Endodermal cell (in vitro differentiated cells): Measurements from ENCODE around the gene ACAP1. TPM values are rescaled to one million over a fixed set of nuclear protein-coding genes. Genes with fewer than 3 reads are reported as not detected.

ENCODE experiments used
- DNase-seq: peaks from one replicate; pipeline ENCODE4 v3.0.0-alpha.2; 2017
- H3K27ac ChIP-seq: 2 replicates; pipeline ENCODE4 v1.5.1; 2013; ENCODE audit warnings: mild to moderate bottlenecking, low read depth, low read length, moderate library complexity
- H3K27me3 ChIP-seq: 2 replicates; pipeline ENCODE4 v1.6.1; 2013; ENCODE audit warnings: mild to moderate bottlenecking, low read length, moderate library complexity; ENCODE audit not compliant: insufficient read depth, control insufficient read depth, poor library complexity, severe bottlenecking
- H3K36me3 ChIP-seq: 2 replicates; pipeline ENCODE4 v1.7.0; 2013; ENCODE audit warnings: mild to moderate bottlenecking, low read length, moderate library complexity; ENCODE audit not compliant: control insufficient read depth, insufficient read depth
- H3K4me1 ChIP-seq: one replicate; pipeline ENCODE4 v1.7.0; 2013; ENCODE audit warnings: low read length; ENCODE audit not compliant: control insufficient read depth, insufficient read depth
- H3K4me3 ChIP-seq: 2 replicates; pipeline ENCODE4 v1.5.1; 2013; ENCODE audit warnings: mild to moderate bottlenecking, low read length, moderate library complexity
- H3K9ac ChIP-seq: 2 replicates; pipeline ENCODE4 v1.6.1; 2013; ENCODE audit warnings: mild to moderate bottlenecking, low read length, moderate library complexity; ENCODE audit not compliant: poor library complexity, severe bottlenecking; ENCODE audit errors: extremely low read depth
- H3K9me3 ChIP-seq: 2 replicates; pipeline ENCODE4 v1.6.1; 2013; ENCODE audit warnings: mild to moderate bottlenecking, low read length, moderate library complexity; ENCODE audit not compliant: control insufficient read depth
- H3K27ac Mint-ChIP-seq: 2 replicates; pipeline ENCODE4 v1.8.0; 2020; ENCODE audit warnings: mixed read lengths
- H3K27me3 Mint-ChIP-seq: 2 replicates; pipeline ENCODE4 v1.8.0; 2021; ENCODE audit warnings: mild to moderate bottlenecking, mixed read lengths; ENCODE audit not compliant: insufficient read depth
- H3K36me3 Mint-ChIP-seq: 2 replicates; pipeline ENCODE4 v1.8.0; 2020; ENCODE audit warnings: low read depth, mixed read lengths
- H3K4me1 Mint-ChIP-seq: 2 replicates; pipeline ENCODE4 v1.8.0; 2020; ENCODE audit warnings: mixed read lengths
- H3K4me3 Mint-ChIP-seq: 2 replicates; pipeline ENCODE4 v1.8.0; 2020; ENCODE audit warnings: mild to moderate bottlenecking, moderate library complexity, mixed read lengths
- H3K9me3 Mint-ChIP-seq: 2 replicates; pipeline ENCODE4 v1.8.0; 2020; ENCODE audit warnings: mild to moderate bottlenecking, mixed read lengths
- WGBS, 2 experiments: methylation state at CpG; one replicate each; pipeline versions ENCODE4 v1.1.5 to v1.1.7; 2013; ENCODE audit warnings: missing lambda C conversion rate in 2 of 2, mixed read lengths in 1 of 2; ENCODE audit not compliant: insufficient coverage in 1 of 2, insufficient read length in 1 of 2; 5-methylcytosine and 5-hydroxymethylcytosine counted together
- total RNA-seq, 2 donors: library from RNA; stranded (reverse); fragmentation: NEBNext Ultra II Directional in 1 of 2; extraction: Animal tissue kit (Norgen Biotek cat#: 25700) in 1 of 2; gene quantifications; 2 replicates in 1 of 2; 3 replicates in 1 of 2; pipeline ENCODE4 v1.2.1, GENCODE V29; 2021
- TF ChIP-seq, protein P1 (sequence below): fragments of 200-600 bp; sonication (generic); conservative IDR thresholded peaks from 2 replicates; pipeline ENCODE4 v1.5.0; 2021; ENCODE audit warnings: antibody characterized with exemption, mild to moderate bottlenecking

The ACAP1 gene
- total RNA-seq, 2 donors from 2014 or later: 4.5 to 8.4 TPM

DNA sequence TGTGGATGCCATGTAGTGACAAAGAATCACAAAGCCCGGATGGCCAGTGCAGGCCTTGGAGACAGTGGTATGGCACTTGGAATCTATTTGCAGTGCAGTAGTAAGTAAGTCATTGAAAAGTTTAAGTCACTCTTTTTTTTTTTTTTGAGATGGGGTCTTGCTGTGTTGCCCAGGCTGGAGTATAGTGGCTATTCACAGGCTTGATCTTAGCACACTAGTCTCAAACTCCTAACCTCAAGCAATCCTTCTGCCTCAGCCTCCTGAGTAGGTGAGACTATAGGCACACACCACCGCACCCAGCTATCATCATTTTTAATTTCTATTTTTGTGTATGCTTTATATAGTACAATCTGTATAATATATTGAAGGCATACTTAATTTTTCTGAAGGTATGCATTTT is 62.3 kb downstream of the ACAP1 start:
- peaks cover 10% of the 10 kb centered on the region for H3K36me3 Mint-ChIP-seq
- Histone ChIP-seq H3K27me3 (no peaks in the 10 kb centered on the region), H3K9me3 (no peaks in the 10 kb centered on the region), H3K9ac (no peak overlapping the region), H3K4me1 (peaks cover under 1% of the 10 kb centered on the region), H3K27ac (no peak overlapping the region), H3K36me3 (peaks cover 5% of the 10 kb centered on the region), H3K4me3 (no peak overlapping the region)
- H3K9me3 Mint-ChIP-seq: no peaks in the 10 kb centered on the region
- H3K27me3 Mint-ChIP-seq: peaks cover 9% of the 10 kb centered on the region
- H3K4me1 Mint-ChIP-seq: peaks cover 14% of the 10 kb centered on the region
- TF ChIP-seq, protein P1, sequence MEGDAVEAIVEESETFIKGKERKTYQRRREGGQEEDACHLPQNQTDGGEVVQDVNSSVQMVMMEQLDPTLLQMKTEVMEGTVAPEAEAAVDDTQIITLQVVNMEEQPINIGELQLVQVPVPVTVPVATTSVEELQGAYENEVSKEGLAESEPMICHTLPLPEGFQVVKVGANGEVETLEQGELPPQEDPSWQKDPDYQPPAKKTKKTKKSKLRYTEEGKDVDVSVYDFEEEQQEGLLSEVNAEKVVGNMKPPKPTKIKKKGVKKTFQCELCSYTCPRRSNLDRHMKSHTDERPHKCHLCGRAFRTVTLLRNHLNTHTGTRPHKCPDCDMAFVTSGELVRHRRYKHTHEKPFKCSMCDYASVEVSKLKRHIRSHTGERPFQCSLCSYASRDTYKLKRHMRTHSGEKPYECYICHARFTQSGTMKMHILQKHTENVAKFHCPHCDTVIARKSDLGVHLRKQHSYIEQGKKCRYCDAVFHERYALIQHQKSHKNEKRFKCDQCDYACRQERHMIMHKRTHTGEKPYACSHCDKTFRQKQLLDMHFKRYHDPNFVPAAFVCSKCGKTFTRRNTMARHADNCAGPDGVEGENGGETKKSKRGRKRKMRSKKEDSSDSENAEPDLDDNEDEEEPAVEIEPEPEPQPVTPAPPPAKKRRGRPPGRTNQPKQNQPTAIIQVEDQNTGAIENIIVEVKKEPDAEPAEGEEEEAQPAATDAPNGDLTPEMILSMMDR: no peak
- H3K27ac Mint-ChIP-seq: no peak overlapping the region
- 84 to 100% methylated on average over 1 of the region's 2 CpGs for WGBS, 2 experiments
- no peak overlapping the region for H3K4me3 Mint-ChIP-seq
- DNase-seq: no peak

Other genes with a start within 250 kb of the ACAP1 start
- gene ASGR2, start 221.7 kb upstream of the ACAP1 start, total RNA-seq: under 1 TPM in 1 of 2 donors, not detected in 1; 0.44 TPM
- 10 to 100 TPM in 1 of 2 donors, 1 to 10 TPM in 1; 6.8 to 14.2 TPM for gene ASGR1, start 157.2 kb upstream of the ACAP1 start, total RNA-seq
- 10 to 100 TPM; 35.1 to 68.5 TPM for gene DLG4, start 116.7 kb upstream of the ACAP1 start, total RNA-seq
- 100 to 1,000 TPM; 337 to 459 TPM for gene ACADVL, start 116.6 kb upstream of the ACAP1 start, total RNA-seq
- 100 to 1,000 TPM in 1 of 2 donors, 10 to 100 TPM in 1; 98.2 to 116 TPM for gene DVL2, start 102.0 kb upstream of the ACAP1 start, total RNA-seq
- gene PHF23, start 97.1 kb upstream of the ACAP1 start, total RNA-seq: 10 to 100 TPM; 67.3 to 71.6 TPM
- 100 to 1,000 TPM; 264 to 317 TPM for gene GABARAP, start 94.1 kb upstream of the ACAP1 start, total RNA-seq
- 100 to 1,000 TPM; 123 to 125 TPM for gene CTDNEP1, start 84.8 kb upstream of the ACAP1 start, total RNA-seq
- 10 to 100 TPM; 45.3 to 68.0 TPM for gene ELP5, start 84.3 kb upstream of the ACAP1 start, total RNA-seq
- 100 to 1,000 TPM; 142 to 149 TPM for gene CLDN7, start 74.1 kb upstream of the ACAP1 start, total RNA-seq
- 1 to 10 TPM; 2.2 to 5.4 TPM for gene SLC2A4, start 54.8 kb upstream of the ACAP1 start, total RNA-seq
- 10 to 100 TPM in 1 of 2 donors, 1 to 10 TPM in 1; 6.6 to 15.9 TPM for gene YBX2, start 41.9 kb upstream of the ACAP1 start, total RNA-seq
- 100 to 1,000 TPM; 488 to 556 TPM for gene EIF5A, start 28.9 kb upstream of the ACAP1 start, total RNA-seq
- 10 to 100 TPM; 43.6 to 47.2 TPM for gene GPS2, start 21.2 kb upstream of the ACAP1 start, total RNA-seq
- 10 to 100 TPM; 51.3 to 52.7 TPM for gene NEURL4, start 7.2 kb upstream of the ACAP1 start, total RNA-seq
- 1 to 10 TPM; 7.1 to 8.4 TPM for gene KCTD11, start 15.6 kb downstream of the ACAP1 start, total RNA-seq
- gene TMEM95, start 18.6 kb downstream of the ACAP1 start, total RNA-seq: not detected
- 10 to 100 TPM; 11.0 to 11.7 TPM for gene TNK1, start 44.6 kb downstream of the ACAP1 start, total RNA-seq
- gene PLSCR3, start 58.0 kb downstream of the ACAP1 start, total RNA-seq: 10 to 100 TPM; 21.0 to 26.2 TPM
- 100 to 1,000 TPM; 133 to 175 TPM for gene TMEM256, start 67.6 kb downstream of the ACAP1 start, total RNA-seq
- gene NLGN2, start 71.3 kb downstream of the ACAP1 start, total RNA-seq: 100 to 1,000 TPM in 1 of 2 donors, 10 to 100 TPM in 1; 78.5 to 121 TPM
- gene SPEM1, start 83.8 kb downstream of the ACAP1 start, total RNA-seq: under 1 TPM; 0.46 to 0.49 TPM
- gene SPEM2, start 89.1 kb downstream of the ACAP1 start, total RNA-seq: not detected
- gene SPEM3, start 92.3 kb downstream of the ACAP1 start, total RNA-seq: not detected
- gene TMEM102, start 98.9 kb downstream of the ACAP1 start, total RNA-seq: 1 to 10 TPM; 6.5 to 8.6 TPM
- gene FGF11, start 103.0 kb downstream of the ACAP1 start, total RNA-seq: 1 to 10 TPM; 4.0 to 8.8 TPM
- gene CHRNB1, start 108.5 kb downstream of the ACAP1 start, total RNA-seq: 10 to 100 TPM in 1 of 2 donors, 1 to 10 TPM in 1; 8.7 to 11.6 TPM
- gene ZBTB4, start 143.1 kb downstream of the ACAP1 start, total RNA-seq: 10 to 100 TPM; 18.8 to 25.5 TPM
- under 1 TPM in 1 of 2 donors, not detected in 1; 0.33 TPM for gene SLC35G6, start 144.9 kb downstream of the ACAP1 start, total RNA-seq
- gene POLR2A, start 147.8 kb downstream of the ACAP1 start, total RNA-seq: 100 to 1,000 TPM; 129 to 189 TPM
- 1 to 10 TPM; 8.3 to 8.4 TPM for gene TNFSF12, start 212.5 kb downstream of the ACAP1 start, total RNA-seq
- gene TNFSF13, start 222.2 kb downstream of the ACAP1 start, total RNA-seq: 1 to 10 TPM; 1.7 to 3.0 TPM
- gene SENP3, start 225.4 kb downstream of the ACAP1 start, total RNA-seq: 10 to 100 TPM; 71.5 to 82.3 TPM
- gene CD68, start 243.1 kb downstream of the ACAP1 start, total RNA-seq: under 1 TPM in 1 of 2 donors, not detected in 1; 0.44 TPM
- 10 to 100 TPM; 47.4 to 56.6 TPM for gene MPDU1, start 247.3 kb downstream of the ACAP1 start, total RNA-seq